Measurements from ENCODE around the gene PEX11G.
"Not testable (repeated sequence)": the region's sequence is repeated elsewhere in the genome, so short reads cannot be mapped to it uniquely, and the experiment has no call there.

The PEX11G gene

GRCh38 chr19:7469669-7470285 is 19.1 kb downstream of the PEX11G start:
- Mint-ChIP-seq H3K4me3 (no peak overlapping the region), H3K27ac (no peak overlapping the region), H3K27me3 (no peaks in the 10 kb centered on the region), H3K9me3 (no peaks in the 10 kb centered on the region), H3K36me3 (ENCODE audit: low read depth) (peaks cover 16% of the 10 kb centered on the region), H3K4me1 (ENCODE audit: low read depth) (peaks cover 3% of the 10 kb centered on the region)

GRCh38 chr19:7468840-7469239 is 20.0 kb downstream of the PEX11G start:
- no peaks in the 10 kb centered on the region for H3K27me3 Mint-ChIP-seq
- peaks cover 20% of the 10 kb centered on the region for H3K36me3 Mint-ChIP-seq (ENCODE audit: low read depth)
- H3K4me3 Mint-ChIP-seq: no peak overlapping the region
- H3K4me1 Mint-ChIP-seq (ENCODE audit: low read depth): peaks cover 3% of the 10 kb centered on the region
- H3K9me3 Mint-ChIP-seq: no peaks in the 10 kb centered on the region
- no peak overlapping the region for H3K27ac Mint-ChIP-seq

GRCh38 chr19:7467009-7467989 is 21.5 kb downstream of the PEX11G start:
- H3K4me1 Mint-ChIP-seq (ENCODE audit: low read depth): no peaks in the 10 kb centered on the region
- no peaks in the 10 kb centered on the region for H3K27me3 Mint-ChIP-seq
- H3K36me3 Mint-ChIP-seq (ENCODE audit: low read depth): peaks cover 22% of the 10 kb centered on the region
- H3K27ac Mint-ChIP-seq: no peak overlapping the region
- H3K9me3 Mint-ChIP-seq: no peaks in the 10 kb centered on the region
- H3K4me3 Mint-ChIP-seq: no peak overlapping the region

- H3K27ac Mint-ChIP-seq: no peak overlapping the region
- no peak overlapping the region for H3K4me3 Mint-ChIP-seq
- H3K27me3 Mint-ChIP-seq: no peaks in the 10 kb centered on the region
- H3K9me3 Mint-ChIP-seq: no peaks in the 10 kb centered on the region
- no peaks in the 10 kb centered on the region for H3K4me1 Mint-ChIP-seq (ENCODE audit: low read depth)
- H3K36me3 Mint-ChIP-seq (ENCODE audit: low read depth): peaks cover 28% of the 10 kb centered on the region
These were observed 25.3 kb downstream of the PEX11G start for GRCh38 chr19:7463575-7463974.

- H3K27ac Mint-ChIP-seq: peak overlapping the region; percentile 31
- H3K4me3 Mint-ChIP-seq: no peak overlapping the region
- H3K9me3 Mint-ChIP-seq: no peaks in the 10 kb centered on the region
- H3K27me3 Mint-ChIP-seq: no peaks in the 10 kb centered on the region
- H3K4me1 Mint-ChIP-seq (ENCODE audit: low read depth): peaks cover 1% of the 10 kb centered on the region
- H3K36me3 Mint-ChIP-seq (ENCODE audit: low read depth): peaks cover 31% of the 10 kb centered on the region
These were observed 26.8 kb downstream of the PEX11G start for GRCh38 chr19:7461841-7462629.

- H3K27ac Mint-ChIP-seq: no peak overlapping the region
- no peak overlapping the region for H3K4me3 Mint-ChIP-seq
- peaks cover 46% of the 10 kb centered on the region for H3K36me3 Mint-ChIP-seq (ENCODE audit: low read depth)
- H3K9me3 Mint-ChIP-seq: no peaks in the 10 kb centered on the region
- H3K4me1 Mint-ChIP-seq (ENCODE audit: low read depth): peaks cover 4% of the 10 kb centered on the region
- no peaks in the 10 kb centered on the region for H3K27me3 Mint-ChIP-seq
These were observed 28.3 kb downstream of the PEX11G start for GRCh38 chr19:7460562-7460966.

- Mint-ChIP-seq H3K27ac (no peak overlapping the region), H3K36me3 (ENCODE audit: low read depth) (peaks cover 54% of the 10 kb centered on the region), H3K9me3 (no peaks in the 10 kb centered on the region), H3K4me3 (no peak overlapping the region), H3K27me3 (no peaks in the 10 kb centered on the region), H3K4me1 (ENCODE audit: low read depth) (peaks cover 7% of the 10 kb centered on the region)
These were observed 29.1 kb downstream of the PEX11G start for GRCh38 chr19:7459773-7460172.

GRCh38 chr19:7458675-7459074 is 30.2 kb downstream of the PEX11G start:
- Mint-ChIP-seq H3K36me3 (ENCODE audit: low read depth) (peaks cover 61% of the 10 kb centered on the region), H3K27me3 (no peaks in the 10 kb centered on the region), H3K9me3 (no peaks in the 10 kb centered on the region), H3K4me3 (no peak overlapping the region), H3K4me1 (ENCODE audit: low read depth) (peaks cover 7% of the 10 kb centered on the region), H3K27ac (no peak overlapping the region)

GRCh38 chr19:7456964-7457541 is 31.8 kb downstream of the PEX11G start:
- H3K27ac Mint-ChIP-seq: peak overlapping the region; percentile 16
- no peak overlapping the region for H3K4me3 Mint-ChIP-seq
- no peaks in the 10 kb centered on the region for H3K27me3 Mint-ChIP-seq
- H3K36me3 Mint-ChIP-seq (ENCODE audit: low read depth): peaks cover 62% of the 10 kb centered on the region
- H3K9me3 Mint-ChIP-seq: peaks cover 3% of the 10 kb centered on the region
- peaks cover 7% of the 10 kb centered on the region for H3K4me1 Mint-ChIP-seq (ENCODE audit: low read depth)

- Mint-ChIP-seq H3K36me3 (ENCODE audit: low read depth) (peaks cover 59% of the 10 kb centered on the region), H3K4me3 (no peak overlapping the region), H3K9me3 (peaks cover 5% of the 10 kb centered on the region), H3K27ac (peak overlapping the region; percentile 9), H3K4me1 (ENCODE audit: low read depth) (peaks cover 7% of the 10 kb centered on the region), H3K27me3 (no peaks in the 10 kb centered on the region)
These were observed 33.1 kb downstream of the PEX11G start for GRCh38 chr19:7455600-7456296.

GRCh38 chr19:7454998-7455397 is 33.8 kb downstream of the PEX11G start:
- no peak overlapping the region for H3K27ac Mint-ChIP-seq
- H3K4me1 Mint-ChIP-seq (ENCODE audit: low read depth): peaks cover 7% of the 10 kb centered on the region
- H3K27me3 Mint-ChIP-seq: no peaks in the 10 kb centered on the region
- peaks cover 66% of the 10 kb centered on the region for H3K36me3 Mint-ChIP-seq (ENCODE audit: low read depth)
- peaks cover 8% of the 10 kb centered on the region for H3K9me3 Mint-ChIP-seq
- H3K4me3 Mint-ChIP-seq: no peak overlapping the region

- no peaks in the 10 kb centered on the region for H3K27me3 Mint-ChIP-seq
- no peak overlapping the region for H3K27ac Mint-ChIP-seq
- H3K36me3 Mint-ChIP-seq (ENCODE audit: low read depth): peaks cover 57% of the 10 kb centered on the region
- H3K4me1 Mint-ChIP-seq (ENCODE audit: low read depth): peaks cover 3% of the 10 kb centered on the region
- H3K9me3 Mint-ChIP-seq: peaks cover 8% of the 10 kb centered on the region
- H3K4me3 Mint-ChIP-seq: no peak overlapping the region
These were observed 38.3 kb downstream of the PEX11G start for GRCh38 chr19:7450243-7451223.

- not testable (repeated sequence) for H3K4me1 Mint-ChIP-seq (ENCODE audit: low read depth); H3K9me3 Mint-ChIP-seq; H3K27ac Mint-ChIP-seq; H3K27me3 Mint-ChIP-seq; H3K4me3 Mint-ChIP-seq
- H3K36me3 Mint-ChIP-seq (ENCODE audit: low read depth): peaks cover 47% of the 10 kb centered on the region
These were observed 39.3 kb downstream of the PEX11G start for GRCh38 chr19:7449391-7450070.

Measured in stimulated activated naive CD8-positive, alpha-beta T cell treated with anti-CD3 and anti-CD28 coated beads, Interleukin-15, Interleukin-2, amounts not matched to agents 100 ng/mL and 50 ng/mL, for 24 hours (primary cell).